WTC11 (cell line): ENCODE measurements around the gene ARHGAP15.

Experiments
- NR2C2 ChIP-seq: sonication (generic); formaldehyde crosslinking; IDR thresholded peaks from 2 replicates; pipeline ENCODE4 v1.8.0; 2022; ENCODE audit warnings: mild to moderate bottlenecking, missing genetic modification reagents
- TF ChIP-seq, protein P1 (sequence below): sonication (generic); formaldehyde crosslinking; IDR thresholded peaks from 2 replicates; pipeline ENCODE4 v1.8.1; 2023; ENCODE audit warnings: mild to moderate bottlenecking, missing genetic modification reagents, moderate library complexity
- TF ChIP-seq, protein P2 (sequence below): fragments of 200-600 bp; IDR thresholded peaks from 2 replicates; pipeline ENCODE4 v1.8.0; 2022; ENCODE audit warnings: antibody characterized with exemption

DNA sequence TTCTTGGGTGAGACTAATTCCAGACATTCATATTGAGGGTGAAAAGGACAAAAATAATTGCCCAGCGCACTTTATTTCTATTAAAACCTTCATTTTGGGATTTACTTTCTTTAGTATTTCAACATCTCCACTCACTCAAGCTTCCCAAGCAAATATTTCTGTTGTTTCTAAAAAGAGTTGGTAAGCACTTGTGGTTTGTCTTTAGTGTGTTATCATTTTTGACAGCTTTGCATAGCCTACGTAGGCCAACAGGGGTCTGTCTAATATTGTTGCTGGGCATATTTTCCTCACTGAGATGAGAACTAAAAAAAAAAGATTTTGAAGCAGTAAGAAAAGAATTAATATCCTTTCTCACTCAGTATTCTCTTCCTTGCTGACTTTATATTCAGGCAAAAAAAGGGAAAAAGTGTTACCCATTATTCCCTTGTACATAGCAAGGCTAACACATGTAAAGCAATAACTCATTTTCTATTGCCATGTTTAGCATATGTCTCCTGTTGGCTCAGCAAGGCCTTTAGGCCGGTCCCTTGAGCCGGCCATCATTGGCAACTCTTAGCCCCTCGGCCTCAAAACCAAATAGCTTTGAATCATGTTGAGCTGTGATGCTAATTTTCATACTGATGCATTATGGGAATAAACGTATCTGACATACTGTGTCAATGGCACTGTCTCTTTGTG is 494.2 kb downstream of the ARHGAP15 start:
- TF ChIP-seq, protein P1, sequence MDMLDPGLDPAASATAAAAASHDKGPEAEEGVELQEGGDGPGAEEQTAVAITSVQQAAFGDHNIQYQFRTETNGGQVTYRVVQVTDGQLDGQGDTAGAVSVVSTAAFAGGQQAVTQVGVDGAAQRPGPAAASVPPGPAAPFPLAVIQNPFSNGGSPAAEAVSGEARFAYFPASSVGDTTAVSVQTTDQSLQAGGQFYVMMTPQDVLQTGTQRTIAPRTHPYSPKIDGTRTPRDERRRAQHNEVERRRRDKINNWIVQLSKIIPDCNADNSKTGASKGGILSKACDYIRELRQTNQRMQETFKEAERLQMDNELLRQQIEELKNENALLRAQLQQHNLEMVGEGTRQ (CRISPR knock-in tag), result no peak
- TF ChIP-seq NR2C2 (CRISPR knock-in tag), result no peak
- TF ChIP-seq, protein P2, sequence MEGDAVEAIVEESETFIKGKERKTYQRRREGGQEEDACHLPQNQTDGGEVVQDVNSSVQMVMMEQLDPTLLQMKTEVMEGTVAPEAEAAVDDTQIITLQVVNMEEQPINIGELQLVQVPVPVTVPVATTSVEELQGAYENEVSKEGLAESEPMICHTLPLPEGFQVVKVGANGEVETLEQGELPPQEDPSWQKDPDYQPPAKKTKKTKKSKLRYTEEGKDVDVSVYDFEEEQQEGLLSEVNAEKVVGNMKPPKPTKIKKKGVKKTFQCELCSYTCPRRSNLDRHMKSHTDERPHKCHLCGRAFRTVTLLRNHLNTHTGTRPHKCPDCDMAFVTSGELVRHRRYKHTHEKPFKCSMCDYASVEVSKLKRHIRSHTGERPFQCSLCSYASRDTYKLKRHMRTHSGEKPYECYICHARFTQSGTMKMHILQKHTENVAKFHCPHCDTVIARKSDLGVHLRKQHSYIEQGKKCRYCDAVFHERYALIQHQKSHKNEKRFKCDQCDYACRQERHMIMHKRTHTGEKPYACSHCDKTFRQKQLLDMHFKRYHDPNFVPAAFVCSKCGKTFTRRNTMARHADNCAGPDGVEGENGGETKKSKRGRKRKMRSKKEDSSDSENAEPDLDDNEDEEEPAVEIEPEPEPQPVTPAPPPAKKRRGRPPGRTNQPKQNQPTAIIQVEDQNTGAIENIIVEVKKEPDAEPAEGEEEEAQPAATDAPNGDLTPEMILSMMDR, result no peak
